GM18951 (cell line): ENCODE results near the gene DDAH1.

Experiments used
- POLR2A ChIP-seq: IDR thresholded peaks from 4 replicates; pipeline ENCODE4 v1.6.1; 2011; ENCODE audit warnings: mild to moderate bottlenecking; ENCODE audit not compliant: insufficient read length, insufficient read depth; ENCODE audit errors: extremely low read depth
- in situ Hi-C: fragments of 300-500 bp; cut with MboI; formaldehyde crosslinking; loops from one replicate; pipeline ENCODE4 v1.12.0; 2022; ENCODE audit warnings: low sequenced_read_pairs, mixed read lengths, inconsistent platforms; ENCODE audit not compliant: unreplicated experiment

Gene DDAH1

DNA sequence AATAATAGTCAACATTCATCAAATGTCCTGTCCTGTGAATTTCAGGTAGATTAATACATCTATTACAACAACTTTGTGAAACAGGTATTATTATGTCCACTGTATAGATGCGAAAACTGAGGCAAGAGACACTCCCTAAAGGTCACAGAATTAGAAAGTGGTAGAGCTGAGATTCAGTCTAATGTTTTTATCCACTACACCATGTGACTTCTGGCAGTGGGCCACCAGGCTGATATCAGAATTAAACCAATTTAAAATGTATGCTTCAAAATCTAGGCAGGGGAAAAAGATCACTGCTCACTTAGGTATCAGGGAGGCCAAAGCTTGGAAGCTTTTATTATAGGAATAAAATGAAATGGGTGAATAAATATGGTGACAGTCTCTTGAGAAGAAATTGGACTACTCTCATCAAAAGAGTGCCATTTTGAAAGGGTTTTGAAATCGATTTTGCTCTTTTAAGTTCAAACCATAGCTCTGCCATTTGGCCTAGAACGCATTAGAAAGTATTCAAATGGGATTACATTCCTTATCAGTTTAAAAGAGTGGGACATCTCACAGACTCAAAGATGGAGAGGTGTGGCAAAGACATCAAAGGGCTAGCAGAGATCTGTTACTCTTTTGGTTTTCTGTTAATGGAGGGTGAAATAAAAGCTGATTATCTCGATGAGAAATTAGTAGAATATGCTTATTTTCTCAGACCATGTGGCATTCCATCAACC, 1.9 kb downstream of the DDAH1 start:
- in situ Hi-C loops, result no loop called here
- TF ChIP-seq POLR2A, result no peak

DNA sequence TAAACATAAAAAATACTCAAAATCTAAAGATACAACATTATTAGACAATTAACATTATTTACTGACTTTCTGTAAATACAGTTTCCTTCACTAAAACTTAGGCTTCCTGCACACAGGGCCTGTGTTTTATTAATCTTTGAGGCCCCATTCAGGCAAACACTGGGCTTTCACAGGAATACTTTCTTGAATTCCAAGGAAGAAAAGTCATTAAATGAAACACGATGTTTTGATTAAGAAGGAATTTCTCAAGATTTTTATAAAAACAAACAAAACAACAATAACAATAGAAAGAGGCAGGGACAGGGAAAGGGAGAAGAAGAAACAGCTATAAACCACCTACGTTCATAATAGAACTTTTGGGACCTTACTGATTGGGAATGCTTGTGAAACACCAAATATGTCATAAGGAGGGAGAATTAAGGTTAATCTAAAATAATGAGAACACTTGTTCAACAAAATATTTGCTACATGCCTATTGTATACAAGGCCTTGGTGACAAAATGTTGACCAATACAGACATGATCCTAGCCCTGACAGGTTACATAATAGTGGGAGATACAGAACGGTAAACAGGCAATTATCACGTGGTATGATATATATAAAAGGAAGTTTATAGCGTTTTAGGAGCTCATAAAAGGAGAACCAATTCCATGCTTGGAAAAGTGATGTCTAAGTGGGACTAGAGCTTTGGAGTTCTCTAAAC, 3.6 kb downstream of the DDAH1 start:
- in situ Hi-C loops, result no loop called here
- TF ChIP-seq POLR2A, result no peak

DNA sequence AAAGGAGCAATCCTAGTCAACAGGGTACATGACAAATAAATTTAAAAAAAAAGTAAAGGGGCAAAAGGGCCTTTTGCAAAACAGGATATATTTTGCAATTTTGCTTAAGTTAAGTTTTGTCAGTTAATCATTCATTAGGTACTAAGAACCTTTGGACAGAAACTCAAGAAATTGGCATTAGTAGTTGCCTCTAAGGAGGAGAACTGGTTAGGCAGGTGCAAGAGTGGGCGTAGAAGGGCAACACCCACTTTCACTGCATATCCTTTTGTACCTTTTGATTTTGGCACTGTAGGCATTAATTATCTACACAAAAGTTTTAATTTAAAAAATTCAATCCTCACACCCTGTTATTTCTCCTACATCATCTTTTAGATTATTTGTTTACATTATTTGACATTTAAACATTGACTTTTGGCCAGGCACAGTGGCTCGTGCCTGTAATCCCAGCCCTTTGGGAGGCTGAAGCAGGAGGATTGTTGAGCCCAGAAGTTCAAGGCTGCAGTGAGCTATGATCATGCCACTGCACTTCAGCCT, 4.3 kb downstream of the DDAH1 start:
- TF ChIP-seq POLR2A, result no peak
- in situ Hi-C loops, result no loop called here

DNA sequence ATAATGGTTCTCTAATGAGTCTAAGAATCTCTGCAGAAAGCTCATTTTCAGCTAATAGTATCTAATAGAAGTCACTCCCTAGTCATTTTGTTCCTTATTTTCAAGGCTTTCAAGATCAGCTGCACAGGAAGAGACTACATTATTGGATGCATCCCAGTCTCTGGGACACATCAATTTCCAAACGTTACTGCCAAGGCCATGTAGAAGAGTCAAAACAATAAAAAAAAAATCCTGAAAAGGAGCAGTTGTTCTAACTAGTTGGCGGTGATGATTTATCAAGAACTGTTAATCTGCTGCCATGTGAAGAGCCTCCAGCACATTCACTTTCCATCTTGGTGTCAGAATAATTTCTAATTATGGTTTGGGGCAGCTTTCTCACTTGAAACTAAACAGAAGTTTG, 5.7 kb downstream of the DDAH1 start:
- no peak for TF ChIP-seq POLR2A
- in situ Hi-C loops, result no loop called here

DNA sequence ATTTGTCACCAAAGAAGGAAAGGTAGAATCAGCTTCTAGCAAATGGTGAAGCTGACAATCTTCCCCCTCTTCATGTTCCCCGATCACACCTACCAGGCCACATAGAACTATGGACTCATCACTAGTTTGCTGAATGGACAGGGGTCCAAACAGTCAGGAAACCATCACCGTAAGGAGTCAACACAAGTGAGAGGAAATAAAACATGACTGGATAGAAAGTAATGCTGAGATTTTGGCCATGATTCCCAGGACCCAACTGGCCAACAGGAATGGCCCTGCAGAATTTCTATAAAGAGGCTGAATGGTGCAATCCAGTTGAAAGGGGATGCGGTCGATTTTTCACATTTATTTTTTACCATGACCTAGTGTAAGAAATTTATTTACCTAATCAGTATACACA, 10.7 kb downstream of the DDAH1 start:
- no peak for TF ChIP-seq POLR2A
- in situ Hi-C loops, result no loop called here

DNA sequence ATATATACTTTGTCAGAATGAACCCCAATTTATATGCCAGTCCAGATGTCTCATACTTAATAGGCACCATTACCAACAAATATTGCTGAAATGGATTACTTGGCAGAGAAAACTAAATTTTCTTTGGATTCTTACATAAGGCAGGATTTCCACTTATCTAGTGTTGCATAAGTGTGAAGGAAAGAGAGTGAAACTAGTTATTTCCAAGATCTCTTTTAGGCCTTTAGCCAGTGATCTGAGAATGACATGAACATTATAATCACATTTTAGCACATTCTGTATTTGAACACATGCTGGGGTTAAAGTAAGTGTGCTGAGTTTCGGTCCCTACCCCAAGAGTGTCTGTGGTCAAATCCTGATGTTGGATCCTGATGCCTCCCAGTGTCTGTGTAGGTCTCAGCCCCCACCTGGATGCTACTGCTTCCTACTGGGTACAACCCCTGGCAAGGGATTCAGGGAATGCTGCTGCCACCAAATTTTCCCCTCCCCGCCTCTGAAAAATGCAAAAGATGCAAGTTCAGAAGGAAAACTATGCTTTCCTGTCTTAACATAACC, 11.2 kb downstream of the DDAH1 start:
- in situ Hi-C loops, result no loop called here
- TF ChIP-seq POLR2A, result no peak

DNA sequence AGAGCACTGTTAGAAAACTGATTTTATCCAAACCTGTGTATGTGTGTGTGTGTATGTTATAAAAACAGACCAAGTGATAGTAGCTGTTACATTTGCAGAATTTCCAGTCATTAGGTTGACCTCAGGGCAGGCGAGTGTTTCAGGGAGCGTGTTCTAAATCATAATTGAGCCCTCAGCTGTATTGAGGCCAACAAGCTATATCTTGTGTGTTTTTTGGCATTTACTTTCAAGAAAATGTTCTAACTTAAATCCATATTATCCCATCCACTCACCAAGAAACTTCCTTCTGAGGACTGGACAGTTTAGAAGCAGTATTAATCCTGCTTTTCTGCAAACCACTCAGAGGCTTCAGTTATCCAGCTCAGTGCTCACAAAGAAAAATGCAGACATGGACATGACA, 12.0 kb downstream of the DDAH1 start:
- TF ChIP-seq POLR2A, result no peak
- in situ Hi-C loops, result no loop called here

DNA sequence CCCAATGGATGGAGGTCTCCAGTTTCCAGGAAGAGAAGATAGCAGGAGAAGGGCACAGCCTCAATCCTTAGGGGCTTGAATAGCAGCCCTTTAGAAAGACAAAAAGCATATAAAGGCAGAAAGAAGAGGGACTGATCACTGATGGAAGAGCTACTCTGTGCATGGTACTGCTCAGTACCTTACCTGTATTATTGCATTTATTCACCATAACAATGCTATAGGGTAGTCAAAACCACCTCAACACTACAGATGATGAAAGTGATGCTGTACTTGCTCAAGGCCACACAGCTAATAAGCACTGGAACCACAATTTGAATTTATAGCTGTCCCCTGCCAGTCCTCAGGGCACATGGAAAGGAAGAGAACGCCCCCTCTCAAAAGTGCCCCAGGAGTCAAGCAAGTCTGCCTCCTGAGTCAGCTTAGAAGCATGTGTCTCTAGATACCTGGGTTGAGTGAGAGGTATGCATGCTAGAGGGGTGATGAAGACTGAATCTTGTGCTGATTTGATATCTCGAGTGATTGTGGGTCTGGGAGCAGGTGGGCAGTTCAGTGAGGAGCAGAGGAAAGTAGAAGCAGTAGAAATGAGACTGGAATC, 13.6 kb downstream of the DDAH1 start:
- TF ChIP-seq POLR2A, result no peak
- in situ Hi-C loops, result no loop called here

DNA sequence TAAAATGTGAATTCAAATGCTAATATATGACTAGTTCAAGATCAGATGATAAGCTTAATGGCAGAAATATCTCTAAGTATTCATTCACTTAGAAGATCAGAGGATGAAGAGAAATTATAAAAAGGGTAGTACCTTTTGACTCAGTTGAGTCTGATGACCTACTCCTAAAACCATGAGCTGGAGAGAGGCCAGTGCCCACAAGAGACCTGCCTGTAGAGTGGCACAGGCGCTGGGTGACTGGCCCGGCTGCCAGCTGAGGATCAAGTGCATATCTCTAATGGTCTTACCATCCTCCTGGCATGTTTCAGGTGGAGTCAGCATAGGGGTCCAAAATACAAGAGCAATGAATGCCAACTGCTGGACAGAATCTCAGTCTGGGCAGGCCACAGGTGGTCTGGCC, 14.1 kb downstream of the DDAH1 start:
- no peak for TF ChIP-seq POLR2A
- in situ Hi-C loops, result no loop called here

DNA sequence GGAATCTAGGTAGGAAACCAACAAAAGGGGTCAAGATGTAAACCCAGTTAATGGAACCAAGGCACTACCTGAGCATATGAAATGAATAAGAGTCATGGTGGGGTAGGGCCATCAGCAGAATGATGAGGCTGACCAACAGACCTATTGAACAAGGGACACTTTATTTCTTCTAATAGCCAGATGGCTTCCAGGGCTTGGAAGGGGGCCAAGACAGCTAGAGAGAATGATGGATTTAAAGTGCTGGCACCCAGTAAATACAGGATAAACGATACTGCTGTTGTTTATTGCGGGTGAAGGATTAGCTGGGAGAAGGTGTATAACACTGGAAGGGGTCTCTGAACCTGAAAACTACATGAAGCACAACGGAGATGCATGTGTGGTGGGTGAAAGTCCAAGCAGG, 15.6 kb downstream of the DDAH1 start:
- no peak for TF ChIP-seq POLR2A
- in situ Hi-C loops, result no loop called here

DNA sequence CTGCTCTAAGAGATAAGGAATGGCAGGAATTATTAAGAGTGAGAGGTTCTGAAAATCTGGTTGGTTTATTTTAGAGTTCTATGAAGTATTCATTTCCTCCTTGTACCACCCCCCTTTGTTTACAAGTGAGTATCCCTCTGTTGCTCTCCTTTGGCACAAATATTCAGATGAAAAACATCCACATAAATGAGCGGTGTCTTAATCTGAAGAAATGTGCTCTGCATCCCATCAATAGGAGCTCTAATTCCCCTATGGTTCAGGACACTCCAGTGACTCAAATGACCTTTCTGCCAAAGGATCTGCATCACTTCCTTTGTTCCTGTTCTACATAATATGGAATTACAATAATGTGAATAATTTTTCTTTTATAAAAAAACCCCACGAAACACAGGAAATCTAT, 16.6 kb downstream of the DDAH1 start:
- in situ Hi-C loops, result no loop called here
- TF ChIP-seq POLR2A, result no peak

DNA sequence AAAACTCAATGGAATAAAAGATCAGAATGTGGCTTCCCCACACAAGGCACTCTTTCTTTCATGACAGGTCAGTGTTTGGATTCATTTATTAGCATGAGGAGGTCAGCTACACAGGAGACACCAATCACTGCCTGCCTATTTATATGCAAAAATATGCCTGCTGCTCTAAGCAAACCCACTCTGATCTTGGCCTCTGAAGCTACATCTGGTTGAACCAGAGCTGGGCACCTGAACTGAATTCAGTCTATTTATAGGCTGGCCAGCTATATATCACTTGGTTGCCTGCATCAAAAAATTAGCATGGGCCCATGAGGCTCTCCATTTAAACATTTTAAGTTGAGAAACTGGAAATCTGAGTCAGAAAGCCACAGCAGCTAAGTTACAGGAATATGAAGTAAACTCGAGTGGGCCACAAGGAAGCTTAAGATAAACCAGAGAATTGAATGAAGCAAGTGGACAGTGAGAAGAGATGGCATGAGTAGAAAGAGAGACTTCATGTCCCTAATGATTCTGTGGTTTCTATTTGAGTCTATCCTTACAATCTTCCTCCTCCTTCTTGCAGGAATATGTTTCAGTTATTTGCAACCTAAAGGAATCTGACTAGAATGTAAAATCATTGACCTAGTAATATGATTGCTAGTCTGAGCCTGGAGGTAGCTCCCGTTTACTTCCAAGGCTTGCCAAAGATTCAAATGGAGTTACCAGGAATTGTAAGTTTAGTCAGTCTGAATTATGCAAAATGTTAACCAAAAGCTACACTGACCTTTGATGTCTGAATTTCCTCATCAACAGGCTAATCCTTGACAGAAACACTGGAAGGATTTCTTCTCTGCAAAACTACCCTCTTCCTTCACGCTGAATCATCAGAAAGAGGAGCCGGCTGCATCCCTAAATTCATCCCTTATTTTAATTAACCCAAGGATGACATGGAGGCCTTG, 17.7 kb downstream of the DDAH1 start:
- in situ Hi-C loops, result no loop called here

DNA sequence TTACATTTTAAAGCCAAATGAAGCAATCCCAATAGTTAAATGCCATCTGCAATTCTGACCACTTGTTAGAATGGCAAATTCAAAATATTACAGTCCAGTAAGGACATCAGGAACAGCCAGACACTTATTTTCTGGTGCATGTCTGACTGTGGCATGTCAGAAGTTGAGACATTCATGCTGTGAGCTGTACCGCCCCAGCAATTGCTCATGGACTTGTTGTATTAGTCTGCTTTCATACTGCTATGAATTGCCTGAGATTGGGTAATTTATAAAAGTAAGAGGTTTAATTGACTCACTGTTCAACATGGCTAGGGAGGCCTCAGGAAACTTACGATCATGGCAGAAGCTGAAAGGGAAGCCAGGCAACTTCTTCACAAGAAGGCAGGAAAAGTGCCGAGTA, 19.1 kb downstream of the DDAH1 start:
- no peak for TF ChIP-seq POLR2A
- in situ Hi-C loops, result no loop called here

More for the DNA sequence above, 17.7 kb downstream of the DDAH1 start:
- TF ChIP-seq POLR2A, result no peak

DNA sequence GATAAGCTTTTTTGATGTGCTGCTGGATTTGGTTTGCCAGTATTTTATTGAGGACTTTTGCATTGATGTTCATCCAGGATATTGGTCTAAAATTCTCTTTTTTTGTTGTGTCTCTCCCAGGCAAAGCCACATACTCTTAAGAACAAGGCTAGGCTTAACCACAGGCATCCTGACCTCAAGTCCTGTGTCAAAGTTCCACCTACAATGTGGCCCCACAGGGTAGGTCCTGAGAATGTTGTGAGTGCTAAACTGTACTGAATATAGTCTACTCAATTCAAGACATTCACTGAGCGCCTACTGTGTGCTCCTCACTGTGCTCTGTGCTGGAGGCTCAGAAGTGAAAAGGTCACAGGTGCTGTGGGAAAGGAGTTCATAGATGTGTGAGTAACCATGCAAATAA, 20.6 kb downstream of the DDAH1 start:
- in situ Hi-C loops, result no loop called here
- TF ChIP-seq POLR2A, result no peak
